HG03565 (cell line): ENCODE measurements around the gene SPO11.

Experiments used
- ATAC-seq: cut with Tn5 transposase; IDR thresholded peaks from one replicate; pipeline ENCODE4 v1.9.1; 2021; ENCODE audit warnings: mild to moderate bottlenecking, moderate library complexity; ENCODE audit not compliant: unreplicated experiment

Gene SPO11, protein sequence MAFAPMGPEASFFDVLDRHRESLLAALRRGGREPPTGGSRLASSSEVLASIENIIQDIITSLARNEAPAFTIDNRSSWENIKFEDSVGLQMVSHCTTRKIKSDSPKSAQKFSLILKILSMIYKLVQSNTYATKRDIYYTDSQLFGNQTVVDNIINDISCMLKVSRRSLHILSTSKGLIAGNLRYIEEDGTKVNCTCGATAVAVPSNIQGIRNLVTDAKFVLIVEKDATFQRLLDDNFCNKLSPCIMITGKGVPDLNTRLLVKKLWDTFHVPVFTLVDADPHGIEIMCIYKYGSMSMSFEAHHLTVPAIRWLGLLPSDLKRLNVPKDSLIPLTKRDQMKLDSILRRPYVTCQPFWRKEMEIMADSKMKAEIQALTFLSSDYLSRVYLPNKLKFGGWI

DNA sequence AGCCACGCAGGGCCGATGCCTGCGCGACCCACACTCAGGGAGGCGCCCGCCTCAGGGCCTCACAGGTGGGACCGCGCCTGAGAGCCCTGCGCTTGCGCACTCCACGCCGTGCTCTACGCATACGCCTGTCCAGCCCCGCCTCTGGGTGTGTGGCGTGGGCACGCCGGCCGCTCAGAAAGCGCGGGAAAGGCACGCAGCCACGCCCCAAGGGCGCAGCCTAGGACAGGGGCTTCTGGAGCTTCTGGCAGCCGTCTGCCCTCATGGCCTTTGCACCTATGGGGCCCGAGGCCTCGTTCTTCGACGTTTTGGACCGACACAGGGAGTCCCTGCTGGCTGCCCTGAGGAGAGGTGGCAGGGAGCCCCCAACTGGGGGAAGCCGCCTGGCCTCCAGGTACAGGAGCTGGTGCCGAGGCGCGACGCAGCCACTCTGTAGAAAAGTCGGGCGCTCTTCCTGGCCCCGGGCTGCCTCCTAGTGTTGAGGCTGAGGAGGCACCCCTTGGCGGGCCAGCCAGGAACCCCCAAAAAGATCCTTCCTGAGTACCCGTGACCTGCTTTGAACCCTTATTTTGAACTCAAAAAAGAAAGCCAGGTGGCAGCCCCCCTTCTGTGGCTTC lies at the start of gene SPO11:
Gene SPO11 (plus strand): TSS at position 196 of the 614 bp plus-strand sequence. CDS start 65 bp downstream, at position 261.
- no peak for ATAC-seq

DNA sequence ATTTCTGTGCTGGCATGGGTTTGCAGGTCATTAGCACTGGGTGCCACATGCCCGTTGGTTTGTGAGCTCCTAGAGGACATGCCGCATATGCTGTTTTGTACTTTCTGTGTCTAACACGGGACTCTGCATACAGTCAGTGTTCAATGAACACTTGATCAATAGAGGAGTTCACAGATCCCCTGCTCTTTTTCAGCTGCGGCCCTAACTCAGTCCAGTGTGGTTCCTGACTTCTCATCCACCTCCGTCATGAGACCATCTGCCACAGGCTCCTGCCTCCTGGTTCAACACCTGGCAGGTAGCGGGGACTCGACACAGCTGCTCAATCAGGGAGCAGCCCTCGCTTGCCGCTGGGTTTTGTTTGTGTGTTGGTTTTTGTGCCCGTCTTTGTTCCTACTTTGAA lies 49.4 kb upstream of the SPO11 start:
- ATAC-seq = no peak

DNA sequence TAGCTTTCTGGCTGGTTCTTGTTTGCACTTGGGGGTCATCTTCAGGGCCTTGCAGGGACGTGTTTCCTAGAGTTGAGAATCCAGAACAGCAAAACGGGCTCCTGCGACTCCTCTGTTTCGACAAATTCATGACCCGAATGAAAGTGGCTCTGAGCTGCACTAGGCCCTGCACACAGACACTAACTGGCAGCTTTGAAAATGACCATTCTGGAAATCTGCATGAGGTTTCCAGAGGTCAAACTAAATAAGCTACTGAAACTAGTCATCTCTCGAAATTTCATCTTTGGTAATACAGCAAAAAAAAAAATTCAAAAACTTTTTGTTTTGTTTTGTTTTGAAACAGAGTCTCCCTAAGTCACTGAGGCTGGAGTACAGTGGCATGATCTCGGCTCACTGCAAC lies 47.7 kb upstream of the SPO11 start:
- ATAC-seq = no peak

DNA sequence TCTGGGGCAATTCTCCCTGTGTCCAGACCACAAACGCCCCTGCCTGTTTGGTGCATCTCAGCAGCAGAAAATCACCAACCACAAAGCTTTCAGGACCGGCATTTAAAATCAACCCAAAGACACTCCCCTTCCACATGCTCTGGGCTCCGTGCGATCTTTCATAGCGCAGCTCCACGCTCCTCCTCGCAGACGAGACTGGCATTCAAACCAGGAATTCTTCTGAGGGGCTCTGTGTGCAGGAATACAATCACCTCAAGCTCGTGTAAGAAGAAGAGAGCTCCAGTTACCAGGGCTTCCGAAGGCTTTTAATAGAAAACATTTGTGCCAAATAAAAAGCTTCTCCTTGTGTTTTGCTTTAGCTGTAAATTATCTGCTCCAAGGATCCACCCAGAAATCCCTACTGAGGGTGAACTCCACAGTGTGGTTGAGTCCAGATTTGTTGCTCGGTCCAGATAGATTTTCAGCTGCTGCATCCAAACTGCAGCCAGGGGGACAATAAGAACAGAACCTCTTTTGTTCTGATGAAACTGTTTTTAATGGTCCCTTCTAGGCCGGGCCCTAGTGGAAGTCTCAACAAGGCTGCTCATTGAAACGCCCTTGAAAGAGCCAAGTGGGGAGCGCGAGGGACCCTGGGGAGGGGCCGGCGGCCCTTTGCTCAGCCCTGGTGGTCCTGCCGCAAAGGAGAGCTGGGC lies 46.8 kb upstream of the SPO11 start:
- ATAC-seq = no peak

DNA sequence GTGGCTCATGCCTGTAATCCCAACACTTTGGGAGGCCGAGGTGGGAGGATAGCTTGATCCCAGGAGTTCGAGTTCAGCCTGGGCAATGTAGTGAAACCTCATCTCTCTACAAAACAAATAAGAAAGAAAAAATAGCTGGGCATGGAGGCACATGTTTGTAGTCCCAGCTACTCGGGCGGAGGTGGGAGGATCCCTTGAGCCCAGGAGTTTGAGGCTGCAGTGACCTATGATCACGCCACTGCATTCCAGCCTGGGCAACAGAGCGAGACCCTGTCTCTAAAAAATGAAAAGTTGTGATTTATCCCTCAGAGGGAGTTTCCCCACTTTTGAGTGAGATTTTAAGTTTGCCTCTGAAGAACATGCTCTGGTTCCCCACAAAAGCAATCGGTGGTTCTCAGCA lies 45.7 kb upstream of the SPO11 start:
- no peak for ATAC-seq

DNA sequence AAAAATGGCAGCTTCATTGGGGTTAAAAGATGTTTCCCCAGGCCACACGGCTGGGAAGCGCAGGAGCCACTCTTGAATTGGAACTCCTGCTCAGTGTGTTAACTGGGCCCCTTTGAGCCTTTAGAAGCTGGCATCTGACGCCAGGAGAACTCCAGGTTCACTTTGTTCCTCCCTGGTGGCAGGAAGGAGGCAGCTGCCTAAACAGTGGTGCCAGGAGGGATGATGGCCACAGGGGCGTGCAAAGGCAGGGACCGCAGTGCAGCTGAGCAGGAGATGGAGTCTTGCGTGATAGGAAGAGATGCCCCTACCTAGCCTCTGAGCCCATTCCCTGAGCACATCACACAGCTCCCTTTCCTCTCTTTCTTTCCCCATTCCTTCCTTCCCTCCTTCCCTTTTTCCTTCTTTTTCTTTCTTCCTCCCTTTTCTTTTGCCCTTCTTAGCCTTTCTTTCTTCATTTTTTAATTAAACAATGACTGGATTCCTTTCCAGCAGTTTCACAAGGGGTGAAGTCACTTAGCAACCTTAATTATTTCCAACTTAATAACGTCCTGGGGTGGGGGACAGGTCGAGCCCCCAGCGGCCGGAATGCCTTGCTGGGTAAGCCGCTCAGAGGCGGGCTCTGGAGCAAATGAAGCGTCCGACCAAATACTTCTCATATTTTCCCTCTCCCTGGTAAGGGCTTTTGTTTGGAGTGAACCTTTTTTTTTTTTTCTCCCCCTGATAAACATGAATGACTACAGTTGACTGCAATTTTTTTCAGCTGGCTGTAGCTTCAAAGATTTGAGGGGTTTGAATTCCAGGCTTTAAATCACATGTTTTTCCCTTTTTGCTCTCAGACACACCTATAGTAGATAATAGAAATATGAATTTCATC lies 42.4 kb upstream of the SPO11 start:
- ATAC-seq = no peak

DNA sequence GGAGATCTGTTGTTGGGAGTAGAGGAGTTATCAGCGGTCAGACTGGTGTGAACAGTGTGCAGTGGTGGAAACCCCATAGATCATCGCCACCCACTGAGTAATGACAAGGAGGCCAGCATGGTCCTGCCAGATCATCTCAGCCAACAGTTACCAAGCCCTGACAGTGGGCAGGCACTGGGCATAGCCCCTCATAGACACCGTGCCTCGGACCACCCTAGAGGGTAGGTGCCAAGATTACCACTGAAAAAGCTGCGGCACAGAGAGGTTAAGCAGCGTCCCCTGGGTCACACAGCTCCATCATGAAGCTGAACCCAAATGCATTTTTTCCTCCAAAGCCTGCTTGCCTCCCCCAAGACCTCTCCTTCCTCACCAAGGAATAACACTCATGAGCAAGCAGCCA lies 41.7 kb upstream of the SPO11 start:
- no peak for ATAC-seq

DNA sequence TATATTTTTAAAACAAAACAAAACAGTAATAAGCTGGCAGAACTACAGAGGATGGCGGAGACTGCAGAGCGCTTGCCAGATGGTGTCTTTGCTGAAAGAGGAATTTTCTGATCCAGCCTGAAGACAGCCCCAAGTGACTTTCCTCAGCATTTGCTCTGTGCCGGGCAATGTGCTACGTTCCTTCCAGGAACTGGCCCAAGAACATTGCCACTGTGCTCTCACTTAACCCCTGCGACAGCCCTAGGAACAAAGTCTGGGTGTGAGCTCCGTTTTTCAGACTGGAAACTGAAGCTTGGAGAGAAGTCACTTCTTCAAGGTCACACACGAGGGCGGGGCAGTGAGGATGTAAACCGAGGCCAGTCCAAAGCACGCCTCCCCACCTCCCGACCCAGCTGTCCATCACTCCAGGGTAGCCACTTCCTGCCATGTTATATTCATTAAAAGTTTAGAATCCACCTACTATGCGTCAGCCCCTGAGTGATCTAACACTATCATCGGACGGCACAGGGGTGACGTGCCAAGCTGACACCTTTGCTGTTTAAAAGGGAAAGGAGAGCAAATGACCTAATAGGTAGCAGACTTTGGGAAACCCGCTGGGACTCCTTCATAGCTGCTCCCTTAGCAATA lies 40.8 kb upstream of the SPO11 start:
- no peak for ATAC-seq

DNA sequence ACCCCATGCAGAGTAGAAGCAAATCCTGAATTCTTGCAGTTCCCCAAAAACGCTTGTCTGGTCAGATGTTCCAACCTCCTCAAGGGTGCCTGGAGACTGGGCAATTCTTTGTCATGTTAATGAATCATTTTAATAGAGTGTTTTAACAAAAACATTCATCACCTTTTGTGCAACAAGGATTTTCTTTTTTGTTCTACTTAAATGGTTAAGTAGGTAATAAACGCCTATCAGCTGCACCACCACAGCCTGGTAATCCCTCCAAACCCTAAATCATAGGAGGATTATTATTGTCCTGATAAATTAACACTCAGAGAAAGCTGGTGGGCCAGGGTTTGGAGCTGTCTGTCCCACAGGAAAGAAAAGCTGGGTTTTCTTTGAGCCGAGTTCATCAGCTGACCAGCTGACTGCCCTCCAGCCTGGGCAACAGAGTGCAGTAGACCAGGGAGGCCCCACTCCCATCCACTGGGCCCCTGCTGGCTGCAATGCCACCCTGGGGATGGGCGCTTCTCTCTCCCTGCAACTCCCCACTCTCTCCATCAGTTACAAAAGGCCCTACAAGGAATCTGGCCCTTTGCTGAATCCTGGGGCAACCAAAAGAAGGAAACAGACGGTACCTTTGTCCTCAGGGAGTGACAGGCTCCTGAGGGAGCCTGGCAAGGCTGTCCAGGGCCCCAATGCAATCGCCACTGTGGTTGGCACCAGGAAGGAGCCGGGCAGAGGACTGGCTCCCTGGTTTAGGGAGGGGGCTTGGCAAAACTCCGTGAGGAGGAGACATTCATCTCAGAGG lies 40.0 kb upstream of the SPO11 start:
- no peak for ATAC-seq

DNA sequence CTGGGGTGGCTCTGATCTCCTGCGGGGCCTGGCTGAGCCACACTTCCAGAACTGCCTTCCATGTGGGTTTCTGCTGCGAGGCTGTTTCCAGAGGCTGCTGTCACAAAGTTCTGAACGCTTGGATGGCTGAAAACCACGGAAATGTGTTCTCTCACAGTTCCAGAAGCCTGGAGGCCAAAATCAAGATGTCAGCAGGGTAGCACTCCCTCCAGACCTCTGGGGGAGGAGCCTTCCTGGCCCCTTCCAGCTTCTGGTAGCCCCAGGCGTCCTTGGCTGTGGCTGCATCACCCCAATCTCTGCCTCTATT lies 39.5 kb upstream of the SPO11 start:
- ATAC-seq = no peak

DNA sequence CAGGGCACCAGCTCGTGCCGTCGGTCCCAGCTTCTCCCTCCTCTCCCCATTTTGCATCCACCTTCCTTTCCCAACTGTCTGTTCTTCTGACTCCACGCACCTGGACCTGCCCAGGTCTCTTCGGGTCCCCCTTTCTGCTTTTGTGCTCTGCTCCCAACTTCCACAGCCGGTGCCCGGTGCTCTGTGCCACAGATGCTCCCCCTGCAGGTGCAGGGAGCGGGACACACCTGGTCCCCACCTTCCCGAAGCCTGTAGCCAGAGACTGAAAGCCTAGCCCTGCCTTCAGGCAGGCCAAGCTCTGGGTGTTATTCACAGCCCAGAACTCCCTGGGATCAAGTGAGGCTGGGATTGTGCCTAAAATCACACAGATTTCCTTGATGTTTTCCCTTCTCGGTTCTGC lies 38.6 kb upstream of the SPO11 start:
- ATAC-seq = no peak

DNA sequence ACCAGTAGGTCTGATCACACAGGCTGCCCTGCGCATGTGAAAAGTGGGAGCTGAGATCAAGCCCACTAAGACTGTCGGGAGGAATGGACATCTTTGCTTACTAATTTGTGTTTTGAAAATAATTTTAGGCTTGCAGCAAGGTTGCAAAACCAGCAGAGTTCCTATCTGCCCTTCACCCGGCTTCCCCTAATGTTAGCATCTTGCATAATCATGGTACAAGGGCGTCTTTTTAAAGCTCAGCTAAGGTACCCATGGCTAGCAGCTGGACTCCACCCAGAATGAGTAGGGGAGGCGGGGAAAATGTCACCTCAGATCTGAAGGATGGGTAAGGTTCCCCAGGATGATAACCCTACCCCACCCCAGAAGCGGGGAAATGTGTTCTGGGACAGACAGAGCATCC lies 37.9 kb upstream of the SPO11 start:
- ATAC-seq = no peak

DNA sequence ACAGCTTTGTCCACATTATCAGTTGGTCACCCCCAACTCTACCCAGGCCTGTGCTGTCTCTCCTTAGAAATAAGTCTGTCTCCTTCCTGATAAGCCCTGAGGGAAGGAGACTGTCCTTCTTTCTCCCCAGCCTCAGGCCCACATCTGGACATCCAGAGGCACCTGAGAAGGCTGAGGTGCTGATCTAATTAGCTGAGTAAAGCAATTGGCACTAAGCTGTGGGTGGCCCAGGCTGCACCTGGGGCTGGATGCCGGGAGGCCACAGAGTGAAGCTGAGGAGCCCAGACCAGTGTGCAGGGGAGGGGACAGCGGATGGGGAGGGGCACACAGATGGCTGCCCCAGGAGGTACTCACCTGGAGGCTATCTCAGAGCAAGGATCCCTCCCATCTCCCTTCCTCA lies 37.0 kb upstream of the SPO11 start:
- no peak for ATAC-seq

DNA sequence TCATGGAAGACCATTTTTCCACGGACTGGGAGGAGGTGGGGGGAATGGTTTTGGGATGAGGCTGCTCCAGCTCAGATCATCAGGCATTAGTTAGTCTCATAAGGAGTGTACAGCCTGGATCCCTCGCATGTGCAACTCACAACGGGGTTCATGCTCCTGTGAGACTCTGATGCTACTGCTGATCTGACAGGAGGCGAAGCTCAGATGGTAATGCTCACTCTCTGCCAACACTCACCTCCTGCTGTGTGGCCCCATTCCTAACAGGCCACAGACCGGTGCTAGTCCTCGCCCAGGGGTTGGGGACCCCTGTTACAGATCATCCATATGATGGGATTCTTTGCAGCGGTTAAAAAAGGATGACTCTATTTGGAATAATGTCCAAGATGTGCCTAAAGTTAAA lies 35.6 kb upstream of the SPO11 start:
- ATAC-seq = no peak

DNA sequence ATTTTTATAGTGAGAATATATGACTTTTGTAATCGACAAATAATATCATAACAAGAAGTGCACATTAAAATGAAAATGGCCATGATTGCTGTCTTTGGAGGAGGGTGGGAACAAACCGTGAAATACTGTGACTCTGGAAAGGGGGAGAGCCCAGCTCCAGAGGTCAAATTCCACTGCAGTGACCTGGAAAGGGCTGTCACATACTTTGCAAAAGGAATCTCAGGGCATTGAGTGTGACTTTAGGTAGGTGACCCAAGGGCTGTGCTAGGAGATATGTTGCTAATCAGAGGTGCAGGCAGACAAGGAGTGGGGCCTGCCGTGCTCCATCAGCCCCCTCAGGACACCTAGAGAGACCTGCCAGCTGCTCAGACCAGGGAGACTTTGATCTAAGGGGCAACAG lies 35.1 kb upstream of the SPO11 start:
- ATAC-seq = no peak

DNA sequence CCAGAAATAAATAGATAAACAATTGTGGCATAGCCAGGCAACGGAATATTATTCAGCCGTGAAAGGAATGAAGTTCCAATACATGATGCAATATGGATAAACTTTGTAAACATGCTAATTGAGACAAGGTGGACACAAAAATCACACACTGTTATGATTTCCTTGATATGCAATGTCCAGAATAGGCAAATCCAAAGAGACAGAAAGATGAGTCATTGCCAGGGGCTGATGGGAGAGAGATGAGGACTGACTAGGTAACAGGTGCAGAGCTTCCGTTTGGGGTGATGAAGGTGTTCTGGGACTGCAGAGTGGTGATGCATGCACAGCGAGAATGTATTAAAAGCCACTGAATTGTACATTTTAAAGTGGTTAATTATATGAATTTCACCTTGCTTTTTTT lies 31.1 kb upstream of the SPO11 start:
- no peak for ATAC-seq

DNA sequence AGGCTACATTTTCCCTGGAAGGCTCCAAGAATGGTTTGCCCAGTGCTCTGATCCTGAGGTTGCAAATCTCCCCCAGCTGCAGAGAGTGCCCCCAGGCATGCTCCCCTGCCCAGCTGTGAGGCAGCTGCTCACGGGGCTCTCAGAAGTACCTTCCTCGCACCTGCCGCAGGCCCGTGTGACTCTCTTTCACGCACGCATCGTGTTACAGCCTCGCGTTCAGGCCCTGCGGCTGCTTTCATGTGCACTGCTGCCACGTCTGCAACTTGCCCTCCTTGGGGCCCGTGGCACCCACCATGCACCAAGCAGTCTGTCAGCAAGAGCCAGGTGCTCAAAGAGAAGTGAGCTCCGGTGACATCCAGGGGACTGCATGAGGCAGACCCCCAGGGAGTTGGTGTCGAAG lies 28.6 kb upstream of the SPO11 start:
- no peak for ATAC-seq

DNA sequence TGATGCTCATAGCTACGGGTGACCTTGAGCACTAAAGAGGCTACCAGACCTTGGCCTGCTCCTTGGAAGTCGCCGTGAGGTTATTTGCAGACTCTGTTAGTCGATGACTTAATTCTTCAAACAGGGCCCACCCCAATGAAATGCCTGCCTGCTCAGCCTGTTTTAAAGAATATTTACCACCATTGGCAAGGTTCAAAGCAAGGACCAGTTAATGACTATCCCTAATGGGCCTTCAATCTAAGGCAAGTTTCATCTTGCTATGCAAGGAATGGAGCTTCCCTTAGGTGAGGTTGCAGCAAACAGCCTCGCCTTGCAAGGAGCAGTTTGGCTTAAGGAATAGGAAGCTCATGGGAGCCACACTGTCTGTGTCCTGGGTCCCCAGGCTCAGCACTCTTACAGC lies 22.9 kb upstream of the SPO11 start:
- no peak for ATAC-seq

DNA sequence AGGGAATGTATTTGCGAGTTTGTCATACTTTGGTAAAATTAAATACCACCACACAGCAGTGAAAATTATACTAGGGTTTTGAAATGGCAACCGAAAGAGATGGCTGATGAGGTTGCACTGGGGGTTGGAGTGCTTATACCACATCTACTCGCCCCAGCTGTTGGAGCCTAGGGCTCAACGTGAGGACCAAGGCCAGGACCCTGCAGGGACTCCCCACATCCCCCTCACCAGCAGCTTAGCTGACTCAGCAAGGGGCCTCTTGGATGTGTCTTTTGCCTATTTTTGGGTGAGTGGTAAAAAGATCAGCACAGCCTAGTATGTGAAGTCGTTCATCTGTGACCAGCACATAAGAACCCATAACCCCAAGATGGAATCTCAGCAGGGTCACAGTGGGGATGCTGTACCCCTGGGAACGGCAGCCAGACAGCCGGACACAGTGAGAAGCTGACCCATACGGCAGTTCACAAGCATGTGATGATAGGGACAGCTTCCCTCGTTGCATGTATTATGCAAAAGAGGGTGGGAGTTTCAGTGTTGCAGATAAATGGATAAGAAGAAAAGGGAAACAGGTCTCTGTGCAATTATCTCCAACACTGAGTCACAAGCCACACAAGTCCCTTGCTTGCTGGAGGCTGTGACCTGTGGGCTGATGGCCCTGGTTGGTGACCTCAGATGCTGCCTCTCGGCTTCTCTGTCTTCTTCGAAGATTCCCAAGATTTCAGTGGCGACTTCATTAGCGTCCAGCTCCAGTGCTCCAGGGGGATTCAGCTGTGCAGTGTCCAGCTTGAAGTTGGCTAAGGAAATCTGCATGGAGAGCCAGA lies 20.9 kb upstream of the SPO11 start:
- peak; percentile 33 for ATAC-seq
